Activated naive CD4-positive, alpha-beta T cell treated with Interleukin-2 at 50 U/mL for 16 hours (primary cell): Measurements from ENCODE around the gene MAL.

Source experiments
- DNase-seq: peaks from one replicate; pipeline ENCODE4 v3.0.0-alpha.2; 2020

MAL gene

DNA sequence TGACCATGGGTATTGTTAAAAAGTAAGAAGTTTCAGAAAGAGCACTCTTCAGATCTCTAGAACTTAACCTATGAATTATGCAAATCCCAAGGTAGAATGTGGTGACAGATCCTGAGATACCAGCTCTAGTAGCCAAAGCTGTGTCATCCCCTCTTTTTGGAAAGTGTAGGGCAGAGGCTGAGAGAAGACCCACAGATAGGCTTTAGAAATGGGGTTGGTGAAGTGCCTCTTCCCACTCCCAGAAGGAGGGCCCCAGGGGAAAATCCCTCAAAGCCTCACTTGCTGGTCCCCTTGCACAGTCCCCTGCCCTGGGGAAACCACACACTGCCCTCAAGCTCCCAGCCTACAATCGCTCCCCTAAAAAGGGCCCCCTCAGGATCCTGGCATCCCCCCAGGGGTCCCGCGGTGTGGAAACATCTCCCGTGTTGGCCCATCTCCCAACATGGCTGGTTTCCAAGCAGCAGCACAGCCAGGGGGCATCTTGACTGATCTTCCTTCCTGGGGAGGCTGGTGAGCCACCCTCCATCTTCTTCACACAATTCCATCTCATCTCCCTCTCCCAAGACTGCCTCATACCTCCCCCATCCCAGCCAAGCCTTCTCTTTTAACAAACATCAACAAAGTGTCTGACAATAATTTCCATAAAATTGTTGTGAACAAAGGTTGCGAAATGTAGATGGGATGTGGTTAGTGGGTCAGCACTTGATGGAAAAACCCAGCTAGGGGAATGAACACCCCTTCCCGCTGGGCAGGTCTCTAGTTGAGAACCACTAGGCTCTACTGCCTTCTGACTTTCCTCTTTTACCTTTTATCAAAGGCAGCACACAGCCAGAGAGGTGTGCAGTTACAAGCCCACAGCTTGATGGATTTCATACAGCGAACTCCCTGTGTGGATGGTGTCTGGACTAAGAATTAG, 25.1 kb downstream of the MAL start:
- DNase-seq, result no peak

GRCh38 chr2:95051626-95052025, 26.1 kb downstream of the MAL start:
- no peak for DNase-seq

DNA sequence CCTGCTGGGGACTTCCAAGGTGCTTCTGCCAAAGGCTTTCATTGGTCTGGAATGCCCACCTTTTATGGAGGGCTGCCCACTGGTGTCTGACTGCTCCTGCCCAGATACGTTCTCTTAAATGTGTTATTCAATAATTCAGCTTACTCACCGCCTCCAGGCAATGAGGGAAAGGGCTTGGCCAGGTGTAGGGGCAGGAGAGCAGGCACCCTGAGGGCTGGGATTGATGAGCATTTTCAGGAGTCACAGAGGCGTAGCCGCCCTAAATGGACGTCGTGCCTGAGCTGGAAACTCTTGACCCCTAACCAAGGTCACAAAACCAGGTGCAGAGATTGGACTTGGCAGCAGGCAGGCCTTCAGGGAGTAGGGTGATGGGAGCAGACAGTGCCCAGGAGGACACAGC, 26.8 kb downstream of the MAL start:
- no peak for DNase-seq

DNA sequence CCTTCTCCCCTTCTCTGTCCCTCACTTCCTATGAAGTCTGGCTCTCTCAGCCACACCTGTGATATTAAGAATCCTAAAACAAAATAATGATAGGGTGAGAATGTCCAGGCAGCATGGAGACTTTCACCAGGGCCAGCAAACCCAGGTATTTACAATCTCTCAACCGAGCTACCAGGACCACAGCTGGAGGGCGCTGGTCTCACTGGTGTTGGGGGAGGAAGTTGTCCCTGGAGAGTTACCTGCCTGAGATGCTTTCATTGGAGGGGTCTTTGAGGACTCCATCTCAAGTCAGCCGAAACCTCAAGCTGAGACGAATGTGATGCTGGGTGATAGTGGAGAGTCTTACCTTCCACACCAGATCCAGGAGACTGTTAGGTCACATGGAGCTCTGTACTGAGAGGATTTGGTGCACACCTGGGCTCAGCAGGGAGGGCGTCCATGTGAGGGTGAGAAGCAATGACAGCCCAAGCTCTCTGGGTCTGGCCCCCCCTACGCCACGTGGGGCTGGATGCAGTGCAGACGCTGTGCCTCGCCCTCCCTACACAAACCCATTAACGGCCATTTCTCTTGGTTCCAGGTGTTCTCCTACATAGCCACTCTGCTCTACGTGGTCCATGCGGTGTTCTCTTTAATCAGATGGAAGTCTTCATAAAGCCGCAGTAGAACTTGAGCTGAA, 27.4 kb downstream of the MAL start:
- no peak for DNase-seq

DNA sequence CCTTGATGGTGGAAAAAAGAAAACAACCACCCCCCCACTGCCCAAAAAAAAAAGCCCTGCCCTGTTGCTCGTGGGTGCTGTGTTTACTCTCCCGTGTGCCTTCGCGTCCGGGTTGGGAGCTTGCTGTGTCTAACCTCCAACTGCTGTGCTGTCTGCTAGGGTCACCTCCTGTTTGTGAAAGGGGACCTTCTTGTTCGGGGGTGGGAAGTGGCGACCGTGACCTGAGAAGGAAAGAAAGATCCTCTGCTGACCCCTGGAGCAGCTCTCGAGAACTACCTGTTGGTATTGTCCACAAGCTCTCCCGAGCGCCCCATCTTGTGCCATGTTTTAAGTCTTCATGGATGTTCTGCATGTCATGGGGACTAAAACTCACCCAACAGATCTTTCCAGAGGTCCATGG, 28.0 kb downstream of the MAL start:
- DNase-seq, result no peak

- no peak for DNase-seq
Measured at GRCh38 chr2:95054016-95054415, 28.5 kb downstream of the MAL start.

DNA sequence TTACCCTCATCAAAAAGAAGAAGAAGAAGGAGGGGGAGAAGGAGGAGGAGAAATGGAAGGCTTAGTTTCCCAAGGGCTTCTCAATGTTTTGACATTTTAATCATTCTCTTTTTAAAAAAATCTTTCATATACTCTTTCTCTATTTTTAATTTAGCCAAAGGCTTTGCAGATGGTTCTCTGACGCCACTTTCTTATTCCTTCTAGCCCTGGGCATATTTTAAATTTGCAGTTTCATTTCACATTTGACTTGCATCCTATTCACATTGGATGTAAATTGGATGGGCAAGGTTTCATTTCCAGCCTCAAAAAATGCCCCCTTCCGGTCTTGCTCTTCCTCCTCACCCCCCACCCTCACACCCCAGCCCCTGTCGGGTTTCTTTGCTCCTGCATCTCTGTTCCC, 29.8 kb downstream of the MAL start:
- no peak for DNase-seq

GRCh38 chr2:95056044-95056443, 30.5 kb downstream of the MAL start:
- no peak for DNase-seq

DNA sequence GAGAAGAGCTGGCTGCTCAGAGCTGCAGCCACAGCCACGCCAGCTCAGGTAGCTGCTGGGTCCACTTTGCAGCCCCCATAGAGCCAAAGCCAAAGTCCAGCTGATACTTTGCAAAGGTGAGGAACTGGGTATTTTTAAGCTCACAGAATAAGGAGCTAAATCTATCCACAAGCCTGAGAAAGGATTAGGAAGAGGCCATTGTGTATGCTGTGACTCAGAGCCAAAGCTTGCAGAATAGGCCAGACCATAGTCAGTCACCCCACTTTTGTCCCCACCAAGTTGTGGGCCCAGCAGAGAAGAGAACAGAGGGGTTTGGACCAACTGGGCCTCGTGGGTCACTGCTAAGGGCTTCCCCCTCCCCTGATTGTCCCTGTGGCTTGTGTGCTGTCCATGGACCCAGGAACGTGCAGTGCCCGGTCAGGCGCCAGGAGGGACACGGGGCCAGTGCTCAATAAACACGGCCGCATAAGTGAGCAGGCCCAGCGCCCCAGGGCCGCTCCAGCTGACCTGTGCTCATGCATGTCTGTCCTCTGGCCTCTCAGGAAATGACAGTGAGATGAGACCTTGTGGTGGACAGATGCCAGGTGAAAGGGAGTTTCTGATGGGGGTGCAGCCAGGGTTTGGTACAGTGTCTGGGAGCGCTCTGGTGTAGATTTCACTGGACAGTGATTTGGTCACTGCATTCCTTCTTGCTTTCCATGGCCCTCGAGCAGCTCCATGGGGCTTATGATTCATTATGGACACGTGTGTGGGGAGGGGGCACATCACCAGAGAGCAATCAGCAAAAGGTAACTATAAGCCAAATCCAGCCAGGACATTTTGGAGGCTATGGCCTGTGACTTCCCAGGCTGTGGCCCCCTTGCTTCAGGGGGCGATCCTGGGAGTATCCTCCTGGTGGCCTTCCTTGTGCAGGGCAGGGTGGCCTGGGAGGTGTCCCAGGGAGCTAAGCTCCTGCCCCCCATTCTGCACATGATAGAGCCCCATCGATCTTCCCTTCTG, 31.3 kb downstream of the MAL start:
- DNase-seq, result no peak

DNA sequence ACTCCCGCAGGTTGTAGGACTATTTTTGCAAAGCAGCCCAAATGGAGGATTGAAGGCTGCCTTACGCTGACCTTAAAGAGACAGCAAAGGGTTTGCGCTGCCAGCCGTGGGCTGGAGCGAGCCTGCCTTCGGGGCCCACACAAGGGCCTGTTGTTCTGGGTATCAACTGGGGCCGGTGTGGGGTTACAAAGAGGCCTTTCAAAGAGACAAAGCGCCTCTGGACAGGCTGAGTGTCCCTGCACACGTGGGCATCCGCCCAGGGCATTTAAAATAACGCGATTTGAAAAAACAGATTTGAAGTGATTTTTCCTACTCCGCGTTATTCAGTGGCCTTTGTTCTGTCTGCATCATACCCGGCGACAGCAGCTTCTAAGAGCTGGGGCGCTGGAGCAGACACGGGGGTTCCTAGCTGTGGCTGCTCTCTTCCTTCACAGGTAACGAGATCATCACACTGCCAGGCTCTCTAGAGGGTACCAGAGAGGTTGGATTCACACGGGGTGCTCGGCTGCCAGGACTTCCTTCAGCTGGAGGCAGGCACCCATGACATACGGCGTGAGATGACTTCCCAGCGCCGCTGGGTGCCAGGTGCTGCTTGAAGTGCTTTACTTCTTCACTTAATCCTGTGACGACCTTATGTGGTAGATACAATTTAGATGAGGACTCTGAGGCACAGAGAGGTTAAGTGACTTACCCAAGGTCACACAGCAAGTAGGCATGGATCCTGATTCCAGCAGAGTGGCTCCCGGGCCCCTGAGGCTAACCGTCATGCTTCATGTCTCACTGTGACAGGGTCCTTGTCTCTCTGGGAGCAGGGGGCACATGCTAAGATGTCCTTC, 32.2 kb downstream of the MAL start:
- no peak for DNase-seq

DNA sequence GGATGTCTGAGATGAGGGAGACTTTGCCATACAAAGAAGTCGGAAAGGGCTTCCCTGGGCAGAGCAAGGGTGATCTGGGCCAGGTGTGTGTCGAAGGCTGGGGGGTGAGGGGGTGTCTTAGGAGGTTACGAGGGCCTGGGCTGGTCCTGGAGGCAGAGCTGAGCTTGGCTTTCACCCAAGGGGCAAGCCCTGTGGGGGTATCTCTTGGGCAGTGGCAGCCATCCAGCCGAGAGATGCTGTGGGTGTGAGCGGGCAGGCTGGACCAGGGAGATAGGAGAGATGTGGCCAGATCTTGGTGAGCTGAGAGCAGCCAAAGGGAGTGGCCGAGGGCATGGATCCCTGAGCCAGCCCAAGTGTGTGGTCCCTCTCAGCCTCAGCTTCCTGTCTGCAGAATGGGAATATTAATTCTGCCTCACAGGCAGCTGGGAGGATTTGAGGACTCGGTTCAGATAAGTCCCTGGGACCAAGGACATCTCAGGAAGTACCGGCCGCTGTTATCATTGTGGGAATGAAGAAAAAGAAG, 33.0 kb downstream of the MAL start:
- no peak for DNase-seq

GRCh38 chr2:95058989-95059641, 33.6 kb downstream of the MAL start:
- DNase-seq, result no peak

DNA sequence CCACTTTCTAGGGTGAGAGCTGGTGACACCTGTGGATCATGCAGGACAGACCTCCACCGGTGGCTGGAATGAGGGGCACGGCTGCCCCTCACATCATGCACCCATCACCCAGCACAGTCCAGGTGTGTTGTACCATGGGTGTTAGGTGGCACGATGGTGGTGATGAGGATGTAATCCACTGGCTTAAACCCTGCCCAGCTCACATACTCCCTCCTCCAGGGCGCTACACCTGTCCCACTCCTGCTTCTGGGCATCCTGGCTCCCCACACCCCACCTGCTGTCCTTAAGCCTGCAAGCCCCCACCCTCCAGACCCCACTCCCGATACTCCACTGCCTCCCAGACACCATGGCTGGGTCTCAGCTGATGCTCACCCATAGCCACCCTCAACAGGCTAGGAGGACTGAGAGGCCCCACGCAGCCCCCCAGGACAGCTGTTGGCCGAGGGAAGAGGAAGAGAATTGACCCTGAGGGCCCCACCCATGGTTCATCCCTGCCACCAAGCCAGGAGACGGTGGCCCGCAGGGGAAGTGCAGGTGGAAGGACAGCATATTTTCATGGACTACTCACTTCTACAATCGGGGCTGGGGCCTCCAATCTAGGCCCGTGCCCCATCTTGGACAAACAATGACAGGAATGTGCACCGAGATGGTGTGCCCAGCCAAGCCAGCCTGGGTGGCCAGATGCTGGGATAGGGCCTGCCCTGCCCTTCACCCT, 34.3 kb downstream of the MAL start:
- DNase-seq, result no peak

DNA sequence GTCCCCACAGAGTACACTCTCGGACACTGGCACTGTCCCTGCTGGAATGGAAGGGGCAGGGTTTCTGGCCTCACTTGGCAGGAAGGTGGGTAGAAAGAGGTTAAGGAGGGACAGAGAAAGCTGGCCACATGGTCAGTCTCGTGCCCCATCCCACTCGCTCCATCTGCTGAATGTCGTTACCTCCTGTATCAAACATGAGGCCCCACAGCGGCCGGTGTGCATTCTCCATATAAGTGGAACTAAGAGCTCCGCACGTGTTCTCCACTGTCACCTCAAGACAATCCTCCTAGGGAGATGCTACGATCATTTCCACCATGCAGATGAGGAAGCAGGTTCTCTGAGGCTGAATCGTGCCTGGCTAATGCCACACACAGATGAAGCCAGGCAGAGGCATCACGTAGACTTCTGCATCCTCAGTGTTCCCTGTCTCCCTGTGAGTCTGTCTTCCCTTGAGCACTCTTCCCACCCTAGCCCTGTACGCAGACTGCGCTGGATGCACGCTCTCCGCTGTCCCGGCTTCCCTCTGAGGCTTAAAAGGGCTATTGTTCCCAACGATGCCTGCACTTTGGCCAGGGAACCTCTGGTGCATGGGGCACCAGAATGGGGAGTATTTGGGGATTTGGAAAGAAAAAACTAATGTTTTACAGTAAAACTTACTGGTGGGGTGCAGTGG, 35.1 kb downstream of the MAL start:
- DNase-seq, result no peak

- DNase-seq, result no peak
Measured at GRCh38 chr2:95061119-95061512, 35.6 kb downstream of the MAL start.

- no peak for DNase-seq
Measured at GRCh38 chr2:95061601-95062183, 36.2 kb downstream of the MAL start.

GRCh38 chr2:95062242-95063085, 37.0 kb downstream of the MAL start:
- no peak for DNase-seq

DNA sequence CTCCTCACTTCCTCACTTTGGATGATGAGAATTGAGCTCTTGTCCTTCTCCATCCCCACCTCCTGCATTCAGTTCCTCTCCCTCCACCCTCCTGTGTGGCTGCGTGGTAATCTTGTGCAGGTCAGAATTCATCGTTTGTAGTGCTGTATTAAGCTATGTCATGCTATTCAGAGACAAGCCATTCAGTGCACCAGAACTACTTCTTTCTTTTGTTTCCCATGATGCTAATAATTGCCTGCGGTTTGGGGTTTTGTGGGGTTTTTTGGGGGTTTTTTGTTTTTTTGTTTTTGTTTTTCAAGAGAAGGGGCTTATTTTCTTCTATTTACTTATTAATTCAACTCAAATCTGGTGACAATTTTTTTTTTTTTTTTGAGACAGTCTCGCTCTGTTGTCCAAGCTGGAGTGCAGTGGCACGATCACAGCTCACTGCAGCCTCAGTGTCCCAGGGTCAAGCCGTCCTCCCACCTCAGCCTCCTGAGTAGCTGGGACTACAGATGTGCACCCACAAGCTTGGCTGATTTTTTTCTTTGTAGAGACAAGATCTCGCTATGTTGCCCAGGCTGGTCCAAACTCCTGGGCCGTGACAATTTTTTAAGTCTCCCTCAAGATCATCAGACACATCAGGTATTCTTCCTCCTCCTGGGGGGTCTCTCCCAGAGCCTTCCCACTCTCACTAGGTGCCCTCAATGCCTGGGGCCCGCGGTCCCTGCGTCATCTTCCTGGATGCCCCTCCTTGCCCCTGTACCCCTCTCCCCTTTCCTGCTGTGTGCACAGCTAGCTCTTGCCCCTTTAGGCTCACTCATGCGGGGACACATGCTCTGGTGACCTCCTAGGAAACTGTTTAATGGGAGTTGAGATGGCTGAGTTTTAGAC, 37.8 kb downstream of the MAL start:
- DNase-seq, result no peak
